Esophagus squamous epithelium (tissue), 5 donors: ENCODE measurements around the gene DSCAML1. TPM values are rescaled to one million over a fixed set of nuclear protein-coding genes. Genes with fewer than 3 reads are reported as not detected.

Experiments
- DNase-seq: peaks from one replicate; lab custom pipeline; 2025; lab: John Stamatoyannopoulos, UW
- H3K27ac ChIP-seq, 4 donors: fragments of 200-600 bp; sonication (generic); one replicate each; pipeline ENCODE4 v1.5.1; 2016 to 2019; ENCODE audit warnings: mild to moderate bottlenecking in 1 of 4
- H3K27me3 ChIP-seq, 4 donors: fragments of 200-600 bp; sonication (generic); 1 replicate in 3 of 4; 2 replicates in 1 of 4; pipeline versions ENCODE4 v1.5.1 to v1.6.0; 2017 to 2021; ENCODE audit warnings: antibody characterized with exemption in 1 of 4
- H3K36me3 ChIP-seq, 3 donors: fragments of 200-600 bp; sonication (generic); one replicate each; pipeline ENCODE4 v1.5.1; 2016 to 2019
- H3K4me1 ChIP-seq, 3 donors: fragments of 200-600 bp; sonication (generic); one replicate each; pipeline ENCODE4 v1.5.1; 2017 to 2019
- H3K4me3 ChIP-seq, 4 donors: fragments of 200-600 bp; sonication (generic); 1 replicate in 3 of 4; 2 replicates in 1 of 4; pipeline ENCODE4 v1.5.1; 2016 to 2019; ENCODE audit warnings: mild to moderate bottlenecking in 2 of 4, moderate library complexity in 1 of 4
- H3K9me3 ChIP-seq, 3 donors: fragments of 200-600 bp; sonication (generic); one replicate each; pipeline ENCODE4 v1.5.1; 2016 to 2019
- CTCF ChIP-seq, 6 experiments: fragments of 450-650 bp in 4 of 6; fragments of 200-600 bp in 2 of 6; sonication (generic) in 2 of 6; IDR thresholded peaks; one replicate each; pipeline ENCODE4 v1.5.1; 2016 to 2019; ENCODE audit warnings: antibody characterized with exemption in 6 of 6, mild to moderate bottlenecking in 4 of 6, moderate library complexity in 4 of 6
- POLR2A ChIP-seq, 4 donors: fragments of 450-650 bp; IDR thresholded peaks; one replicate each; pipeline ENCODE4 v1.6.1; 2017; ENCODE audit warnings: antibody characterized with exemption in 4 of 4, mild to moderate bottlenecking in 4 of 4, moderate library complexity in 3 of 4
- WGBS, 2 donors: methylation state at CpG; one replicate each; pipeline ENCODE4 v1.1.5; 2018; 5-methylcytosine and 5-hydroxymethylcytosine counted together
- intact Hi-C: fragments of 100-400 bp; cut with DNase I; formaldehyde crosslinking; loops from one replicate; pipeline ENCODE4 v1.15.0; 2022
- total RNA-seq, 4 donors: library from RNA; depleted of rRNA; stranded (reverse); fragments of >200 nt; gene quantifications; one replicate each; pipeline ENCODE4 v1.1.0, GENCODE V29; 2016
- donor health status: DM: yes; HTN: yes; CAD: no.

Gene DSCAML1
- total RNA-seq, 4 donors from 2014 or later: 0.04 to 0.19 TPM; not detected in 2

- H3K9me3 ChIP-seq: no peaks in the 10 kb centered on the region
- H3K27me3 ChIP-seq: peaks cover 0 to 67% (median 0%) of the 10 kb centered on the region in 4 donors
- intact Hi-C loops: no loop called here
- peaks cover 0 to 25% (median 3%) of the 10 kb centered on the region in 3 donors for H3K4me1 ChIP-seq
- no peak for DNase-seq
- no peaks in the 10 kb centered on the region for H3K36me3 ChIP-seq
- TF ChIP-seq POLR2A (IDR thresholded peaks at IDR 0.05): no peak
- no peak for TF ChIP-seq CTCF (IDR thresholded peaks at IDR 0.05)
- 94 to 96% methylated on average over 15 to 16 of the region's 17 CpGs for WGBS, 2 donors
- no peak overlapping the region for H3K27ac ChIP-seq
- no peak overlapping the region for H3K4me3 ChIP-seq
These were observed 37.9 kb upstream of the DSCAML1 start for GRCh38 chr11:117834838-117835443.

- peaks cover 0 to 65% (median 0%) of the 10 kb centered on the region in 4 donors for H3K27me3 ChIP-seq
- TF ChIP-seq POLR2A (IDR thresholded peaks at IDR 0.05) (no peak), CTCF (IDR thresholded peaks at IDR 0.05) (no peak)
- H3K27ac ChIP-seq: peak overlapping the region in 1 of 4 donors; percentile 5
- H3K4me1 ChIP-seq: peaks cover 0 to 32% (median 10%) of the 10 kb centered on the region in 3 donors
- no peaks in the 10 kb centered on the region for H3K36me3 ChIP-seq
- 89 to 91% methylated on average over 6 of the region's 6 CpGs for WGBS, 2 donors
- no peak for DNase-seq
- intact Hi-C loops: no loop called here
- no peaks in the 10 kb centered on the region for H3K9me3 ChIP-seq
- H3K4me3 ChIP-seq: no peak overlapping the region
These were observed 37.2 kb upstream of the DSCAML1 start for GRCh38 chr11:117834068-117834810.

- H3K4me1 ChIP-seq: peaks cover 8 to 40% (median 18%) of the 10 kb centered on the region in 3 donors
- no peak overlapping the region for H3K4me3 ChIP-seq
- WGBS, 2 donors: 45 to 62% methylated on average over 3 to 5 of the region's 7 CpGs
- no peak for DNase-seq
- H3K9me3 ChIP-seq: no peaks in the 10 kb centered on the region
- no peak overlapping the region for H3K27ac ChIP-seq
- H3K36me3 ChIP-seq: no peaks in the 10 kb centered on the region
- intact Hi-C loops: no loop called here
- no peak for TF ChIP-seq POLR2A (IDR thresholded peaks at IDR 0.05)
- TF ChIP-seq CTCF (IDR thresholded peaks at IDR 0.05): no peak
- peaks cover 0 to 69% (median 0%) of the 10 kb centered on the region in 4 donors for H3K27me3 ChIP-seq
These were observed 36.4 kb upstream of the DSCAML1 start for GRCh38 chr11:117833401-117833891.

GRCh38 chr11:117832511-117832910, 35.5 kb upstream of the DSCAML1 start:
- Histone ChIP-seq H3K4me1 (peaks cover 8 to 48% (median 25%) of the 10 kb centered on the region in 3 donors), H3K4me3 (no peak overlapping the region), H3K9me3 (no peaks in the 10 kb centered on the region), H3K27ac (no peak overlapping the region), H3K27me3 (peaks cover 0 to 70% (median 0%) of the 10 kb centered on the region in 4 donors), H3K36me3 (no peaks in the 10 kb centered on the region)
- 90 to 94% methylated on average over 7 of the region's 8 CpGs for WGBS, 2 donors
- TF ChIP-seq CTCF (IDR thresholded peaks at IDR 0.05) (no peak), POLR2A (IDR thresholded peaks at IDR 0.05) (no peak)
- intact Hi-C loops: no loop called here
- no peak for DNase-seq
